ENCODE results near the gene CDRT4.

Gene CDRT4

GRCh38 chr17:15464231-15464985 lies 3.0 kb downstream of the CDRT4 start:
- Histone ChIP-seq H3K27me3 (ENCODE audit: insufficient read depth, low read depth, severe bottlenecking) (no peaks in the 10 kb centered on the region), H3K4me3 (ENCODE audit: low read depth, low read length) (no peak overlapping the region), H3K36me3 (no peaks in the 10 kb centered on the region), H3K9me3 (ENCODE audit: severe bottlenecking) (no peaks in the 10 kb centered on the region), H3K27ac (no peak overlapping the region)
- DNase-seq, result no peak
- no peak for TF ChIP-seq CTCF (IDR thresholded peaks at IDR 0.05; ENCODE audit: low read depth, low read length)

- no peak for DNase-seq
- Histone ChIP-seq H3K27ac (no peak overlapping the region), H3K36me3 (no peaks in the 10 kb centered on the region), H3K27me3 (ENCODE audit: insufficient read depth, low read depth, severe bottlenecking) (no peaks in the 10 kb centered on the region), H3K9me3 (ENCODE audit: severe bottlenecking) (no peaks in the 10 kb centered on the region), H3K4me3 (ENCODE audit: low read depth, low read length) (no peak overlapping the region)
- no peak for TF ChIP-seq CTCF (IDR thresholded peaks at IDR 0.05; ENCODE audit: low read depth, low read length)
Observed at GRCh38 chr17:15462976-15463772, 4.2 kb downstream of the CDRT4 start.

- H3K27ac ChIP-seq, result no peak overlapping the region
- TF ChIP-seq CTCF (IDR thresholded peaks at IDR 0.05; ENCODE audit: low read depth, low read length), result no peak
- H3K9me3 ChIP-seq (ENCODE audit: severe bottlenecking), result no peaks in the 10 kb centered on the region
- H3K4me3 ChIP-seq (ENCODE audit: low read depth, low read length), result no peak overlapping the region
- DNase-seq, result no peak
- no peaks in the 10 kb centered on the region for H3K36me3 ChIP-seq
- H3K27me3 ChIP-seq (ENCODE audit: insufficient read depth, low read depth, severe bottlenecking), result no peaks in the 10 kb centered on the region
Observed at GRCh38 chr17:15457723-15458094, 9.7 kb downstream of the CDRT4 start.

GRCh38 chr17:15456972-15457722 lies 10.3 kb downstream of the CDRT4 start:
- Histone ChIP-seq H3K27me3 (ENCODE audit: insufficient read depth, low read depth, severe bottlenecking) (no peaks in the 10 kb centered on the region), H3K4me3 (ENCODE audit: low read depth, low read length) (no peak overlapping the region), H3K27ac (no peak overlapping the region), H3K9me3 (ENCODE audit: severe bottlenecking) (no peaks in the 10 kb centered on the region), H3K36me3 (no peaks in the 10 kb centered on the region)
- DNase-seq, result no peak
- TF ChIP-seq CTCF (IDR thresholded peaks at IDR 0.05; ENCODE audit: low read depth, low read length), result no peak

GRCh38 chr17:15456496-15456895 lies 10.9 kb downstream of the CDRT4 start:
- Histone ChIP-seq H3K4me3 (ENCODE audit: low read depth, low read length) (no peak overlapping the region), H3K27me3 (ENCODE audit: insufficient read depth, low read depth, severe bottlenecking) (no peaks in the 10 kb centered on the region), H3K27ac (no peak overlapping the region), H3K9me3 (ENCODE audit: severe bottlenecking) (no peaks in the 10 kb centered on the region), H3K36me3 (no peaks in the 10 kb centered on the region)
- DNase-seq, result no peak
- no peak for TF ChIP-seq CTCF (IDR thresholded peaks at IDR 0.05; ENCODE audit: low read depth, low read length)

Data from WERI-Rb-1 (cell line).